Large intestine (tissue), 3 donors: ENCODE results near the gene TMTC1. TPM values are rescaled to one million over a fixed set of nuclear protein-coding genes. Genes with fewer than 3 reads are reported as not detected.

ENCODE experiments used
- DNase-seq, 2 donors: peaks; one replicate each; pipeline versions ENCODE4 v3.0.0 to v3.0.0-alpha.2; 2013
- H3K27ac ChIP-seq: one replicate; pipeline ENCODE4 v1.5.1; 2013; ENCODE audit warnings: low read length
- H3K27me3 ChIP-seq: 2 replicates; pipeline ENCODE4 v1.6.1; 2013; ENCODE audit warnings: low read length; ENCODE audit not compliant: control insufficient read depth, insufficient read depth
- H3K36me3 ChIP-seq: 2 replicates; pipeline ENCODE4 v1.6.1; 2013; ENCODE audit warnings: low read length; ENCODE audit not compliant: control insufficient read depth, insufficient read depth
- H3K4me1 ChIP-seq: one replicate; pipeline ENCODE4 v1.6.1; 2013; ENCODE audit warnings: low read length; ENCODE audit not compliant: control insufficient read depth, insufficient read depth
- H3K4me3 ChIP-seq: one replicate; pipeline ENCODE4 v1.5.1; 2013; ENCODE audit warnings: low read length
- H3K9me3 ChIP-seq: one replicate; pipeline ENCODE4 v1.6.1; 2013; ENCODE audit warnings: mild to moderate bottlenecking, low read depth, low read length, moderate library complexity; ENCODE audit not compliant: control insufficient read depth
- WGBS: methylation state at CpG from one replicate; pipeline ENCODE4 v1.1.5; 2013; ENCODE audit warnings: low lambda C conversion rate; ENCODE audit not compliant: insufficient coverage; 5-methylcytosine and 5-hydroxymethylcytosine counted together
- polyA plus RNA-seq: library from polyadenylated mRNA; unstranded; fragments of 120-200 nt; gene quantifications from one replicate; pipeline ENCODE4 v1.2.1, GENCODE V29; 2013

Gene TMTC1
- polyA plus RNA-seq, 1 donor, result 4.0 TPM

GRCh38 chr12:29739279-29739991 is 44.3 kb downstream of the TMTC1 start:
- H3K27me3 ChIP-seq, result no peaks in the 10 kb centered on the region
- no peak overlapping the region for H3K4me3 ChIP-seq
- WGBS, result no CpG with 5 or more reads among the region's 10 CpGs
- no peak for DNase-seq
- no peak overlapping the region for H3K27ac ChIP-seq
- no peaks in the 10 kb centered on the region for H3K9me3 ChIP-seq
- H3K36me3 ChIP-seq, result no peaks in the 10 kb centered on the region
- no peaks in the 10 kb centered on the region for H3K4me1 ChIP-seq

- no peak for DNase-seq
- H3K4me1 ChIP-seq, result no peaks in the 10 kb centered on the region
- no peak overlapping the region for H3K4me3 ChIP-seq
- WGBS, result 100% methylated on average over 2 of the region's 3 CpGs
- no peaks in the 10 kb centered on the region for H3K36me3 ChIP-seq
- no peaks in the 10 kb centered on the region for H3K9me3 ChIP-seq
- H3K27me3 ChIP-seq, result no peaks in the 10 kb centered on the region
- H3K27ac ChIP-seq, result no peak overlapping the region
These were observed 45.4 kb downstream of the TMTC1 start for GRCh38 chr12:29738365-29738764.

GRCh38 chr12:29737644-29738043 is 46.1 kb downstream of the TMTC1 start:
- Histone ChIP-seq H3K27ac (no peak overlapping the region), H3K9me3 (no peaks in the 10 kb centered on the region), H3K4me1 (no peaks in the 10 kb centered on the region), H3K4me3 (no peak overlapping the region), H3K27me3 (no peaks in the 10 kb centered on the region), H3K36me3 (no peaks in the 10 kb centered on the region)
- no CpG with 5 or more reads among the region's 4 CpGs for WGBS
- no peak for DNase-seq

- no peak overlapping the region for H3K27ac ChIP-seq
- 100% methylated on average over 1 of the region's 7 CpGs for WGBS
- H3K4me3 ChIP-seq, result no peak overlapping the region
- DNase-seq, result no peak
- H3K9me3 ChIP-seq, result no peaks in the 10 kb centered on the region
- no peaks in the 10 kb centered on the region for H3K36me3 ChIP-seq
- no peaks in the 10 kb centered on the region for H3K27me3 ChIP-seq
- no peaks in the 10 kb centered on the region for H3K4me1 ChIP-seq
These were observed 48.1 kb downstream of the TMTC1 start for GRCh38 chr12:29735604-29736003.

- no peaks in the 10 kb centered on the region for H3K4me1 ChIP-seq
- H3K27ac ChIP-seq, result no peak overlapping the region
- no peaks in the 10 kb centered on the region for H3K27me3 ChIP-seq
- H3K36me3 ChIP-seq, result no peaks in the 10 kb centered on the region
- WGBS, result 82% methylated on average over 2 of the region's 6 CpGs
- no peak for DNase-seq
- no peak overlapping the region for H3K4me3 ChIP-seq
- H3K9me3 ChIP-seq, result no peaks in the 10 kb centered on the region
These were observed 49.0 kb downstream of the TMTC1 start for GRCh38 chr12:29734734-29735133.

- Histone ChIP-seq H3K27ac (no peak overlapping the region), H3K9me3 (no peaks in the 10 kb centered on the region), H3K27me3 (no peaks in the 10 kb centered on the region), H3K4me1 (no peaks in the 10 kb centered on the region), H3K4me3 (no peak overlapping the region), H3K36me3 (no peaks in the 10 kb centered on the region)
- WGBS, result 100% methylated on average over 2 of the region's 5 CpGs
- DNase-seq, result no peak
These were observed 49.4 kb downstream of the TMTC1 start for GRCh38 chr12:29734305-29734704.

- Histone ChIP-seq H3K4me3 (no peak overlapping the region), H3K4me1 (no peaks in the 10 kb centered on the region), H3K9me3 (no peaks in the 10 kb centered on the region), H3K27ac (no peak overlapping the region), H3K27me3 (no peaks in the 10 kb centered on the region), H3K36me3 (no peaks in the 10 kb centered on the region)
- DNase-seq, result no peak
- WGBS, result 100% methylated on average over 1 of the region's 1 CpG
These were observed 50.2 kb downstream of the TMTC1 start for GRCh38 chr12:29733501-29733900.

GRCh38 chr12:29733060-29733459 is 50.7 kb downstream of the TMTC1 start:
- DNase-seq, result no peak
- H3K4me3 ChIP-seq, result no peak overlapping the region
- WGBS, result no CpG with 5 or more reads among the region's 3 CpGs
- H3K9me3 ChIP-seq, result no peaks in the 10 kb centered on the region
- no peak overlapping the region for H3K27ac ChIP-seq
- no peaks in the 10 kb centered on the region for H3K4me1 ChIP-seq
- H3K36me3 ChIP-seq, result no peaks in the 10 kb centered on the region
- H3K27me3 ChIP-seq, result no peaks in the 10 kb centered on the region

- no peak for DNase-seq
- Histone ChIP-seq H3K4me3 (no peak overlapping the region), H3K27ac (no peak overlapping the region), H3K36me3 (no peaks in the 10 kb centered on the region), H3K27me3 (no peaks in the 10 kb centered on the region), H3K4me1 (no peaks in the 10 kb centered on the region), H3K9me3 (no peaks in the 10 kb centered on the region)
- WGBS, result no CpG with 5 or more reads among the region's 3 CpGs
These were observed 51.1 kb downstream of the TMTC1 start for GRCh38 chr12:29732593-29732992.

GRCh38 chr12:29732191-29732590 is 51.6 kb downstream of the TMTC1 start:
- Histone ChIP-seq H3K9me3 (no peaks in the 10 kb centered on the region), H3K27ac (no peak overlapping the region), H3K4me1 (no peaks in the 10 kb centered on the region), H3K36me3 (no peaks in the 10 kb centered on the region), H3K27me3 (no peaks in the 10 kb centered on the region), H3K4me3 (no peak overlapping the region)
- no peak for DNase-seq
- no CpG with 5 or more reads among the region's 2 CpGs for WGBS

- H3K4me1 ChIP-seq, result no peaks in the 10 kb centered on the region
- 91% methylated on average over 2 of the region's 2 CpGs for WGBS
These were observed 52.2 kb downstream of the TMTC1 start for GRCh38 chr12:29731591-29731990.

More at GRCh38 chr12:29731591-29731990, 52.2 kb downstream of the TMTC1 start:
- Histone ChIP-seq H3K9me3 (no peaks in the 10 kb centered on the region), H3K27me3 (no peaks in the 10 kb centered on the region), H3K36me3 (no peaks in the 10 kb centered on the region), H3K27ac (no peak overlapping the region), H3K4me3 (no peak overlapping the region)
- DNase-seq, result no peak
